Measurements from ENCODE around the gene LBHD2.

- TF ChIP-seq, protein P1, sequence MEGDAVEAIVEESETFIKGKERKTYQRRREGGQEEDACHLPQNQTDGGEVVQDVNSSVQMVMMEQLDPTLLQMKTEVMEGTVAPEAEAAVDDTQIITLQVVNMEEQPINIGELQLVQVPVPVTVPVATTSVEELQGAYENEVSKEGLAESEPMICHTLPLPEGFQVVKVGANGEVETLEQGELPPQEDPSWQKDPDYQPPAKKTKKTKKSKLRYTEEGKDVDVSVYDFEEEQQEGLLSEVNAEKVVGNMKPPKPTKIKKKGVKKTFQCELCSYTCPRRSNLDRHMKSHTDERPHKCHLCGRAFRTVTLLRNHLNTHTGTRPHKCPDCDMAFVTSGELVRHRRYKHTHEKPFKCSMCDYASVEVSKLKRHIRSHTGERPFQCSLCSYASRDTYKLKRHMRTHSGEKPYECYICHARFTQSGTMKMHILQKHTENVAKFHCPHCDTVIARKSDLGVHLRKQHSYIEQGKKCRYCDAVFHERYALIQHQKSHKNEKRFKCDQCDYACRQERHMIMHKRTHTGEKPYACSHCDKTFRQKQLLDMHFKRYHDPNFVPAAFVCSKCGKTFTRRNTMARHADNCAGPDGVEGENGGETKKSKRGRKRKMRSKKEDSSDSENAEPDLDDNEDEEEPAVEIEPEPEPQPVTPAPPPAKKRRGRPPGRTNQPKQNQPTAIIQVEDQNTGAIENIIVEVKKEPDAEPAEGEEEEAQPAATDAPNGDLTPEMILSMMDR (IDR thresholded peaks at IDR 0.05; ENCODE audit: insufficient read depth, low read depth, low read length), result no peak
- no peak for TF ChIP-seq EZH2 (IDR thresholded peaks at IDR 0.05; ENCODE audit: insufficient read depth, low read length)
Observed at GRCh38 chr14:103073367-103073875, 10.6 kb upstream of the LBHD2 start.

Data from astrocyte (in vitro differentiated cells and primary cell).